Fibroblast of lung (primary cell): ENCODE data around the gene DPEP1. TPM values are rescaled to one million over a fixed set of nuclear protein-coding genes. Genes with fewer than 3 reads are reported as not detected.

Experiments
- DNase-seq, 2 donors: peaks; one replicate each; pipeline versions ENCODE4 v3.0.0 to v3.0.0-alpha.2; 2010; ENCODE audit warnings: low read depth in 2 of 2
- H2AFZ ChIP-seq: 2 replicates; pipeline ENCODE4 v1.5.1; 2012; ENCODE audit warnings: low read length, control low read depth, inconsistent platforms
- H3K27ac ChIP-seq: 2 replicates; pipeline ENCODE4 v1.5.1; 2011; ENCODE audit warnings: low read length, control low read depth; ENCODE audit not compliant: insufficient read depth
- H3K27me3 ChIP-seq: 2 replicates; pipeline ENCODE4 v1.5.1; 2011; ENCODE audit warnings: mild to moderate bottlenecking, low read length; ENCODE audit not compliant: control insufficient read depth, insufficient read depth
- H3K36me3 ChIP-seq: 2 replicates; pipeline ENCODE4 v1.5.1; 2011; ENCODE audit warnings: low read length; ENCODE audit not compliant: control insufficient read depth, insufficient read depth
- H3K4me1 ChIP-seq: 2 replicates; pipeline ENCODE4 v1.5.1; 2011; ENCODE audit warnings: low read length; ENCODE audit not compliant: control insufficient read depth, insufficient read depth; ENCODE audit errors: extremely low read depth
- H3K4me2 ChIP-seq: 2 replicates; pipeline ENCODE4 v1.5.1; 2011; ENCODE audit warnings: low read length, control low read depth; ENCODE audit not compliant: insufficient read depth; ENCODE audit errors: extremely low read depth
- H3K4me3 ChIP-seq, 4 experiments: fragments of 200-600 bp in 1 of 4; sonication (generic) in 1 of 4; replicated peaks in 1 of 4; 2 replicates each; pipeline ENCODE4 v1.5.1; 2011 to 2016; ENCODE audit warnings: low read length in 4 of 4, low read depth in 3 of 4, mild to moderate bottlenecking in 3 of 4, control low read depth in 2 of 4, inconsistent platforms in 1 of 4, mixed read lengths in 1 of 4; ENCODE audit not compliant: insufficient read depth in 1 of 4; ENCODE audit errors: control extremely low read depth in 1 of 4
- H3K79me2 ChIP-seq: 2 replicates; pipeline ENCODE4 v1.5.1; 2012; ENCODE audit warnings: mild to moderate bottlenecking, low read length, inconsistent platforms; ENCODE audit not compliant: control insufficient read depth, insufficient read depth
- H3K9ac ChIP-seq: 2 replicates; pipeline ENCODE4 v1.5.1; 2011; ENCODE audit warnings: mild to moderate bottlenecking, low read length, control low read depth; ENCODE audit not compliant: insufficient read depth
- H3K9me3 ChIP-seq: 2 replicates; pipeline ENCODE4 v1.5.1; 2012; ENCODE audit warnings: low read depth, low read length; ENCODE audit not compliant: control insufficient read depth, insufficient read depth
- H4K20me1 ChIP-seq: 2 replicates; pipeline ENCODE4 v1.5.1; 2011; ENCODE audit warnings: low read length; ENCODE audit not compliant: control insufficient read depth, insufficient read depth; ENCODE audit errors: extremely low read depth
- CTCF ChIP-seq, 2 donors: IDR thresholded peaks in 1 of 2; conservative IDR thresholded peaks in 1 of 2; 1 replicate in 1 of 2; 2 replicates in 1 of 2; pipeline ENCODE4 v1.5.1; 2011 to 2012; ENCODE audit warnings: low read length in 2 of 2, control low read depth in 1 of 2, inconsistent platforms in 1 of 2, low read depth in 1 of 2, mild to moderate bottlenecking in 1 of 2
- EZH2 ChIP-seq: IDR thresholded peaks from 2 replicates; pipeline ENCODE4 v1.5.1; 2012; ENCODE audit warnings: low read length, control low read depth, mild to moderate bottlenecking; ENCODE audit errors: missing control alignments
- polyA plus RNA-seq, 2 donors: library from polyadenylated mRNA; depleted of rRNA in 1 of 2; stranded (reverse) in 1 of 2; unstranded in 1 of 2; fragments of >200 nt; gene quantifications; 2 replicates each; pipeline ENCODE4 v1.2.1, GENCODE V29; 2011 to 2012; ENCODE audit warnings: missing spikeins in 1 of 2
- total RNA-seq: library from RNA; depleted of rRNA; stranded (reverse); fragments of >200 nt; gene quantifications from 2 replicates; pipeline ENCODE4 v1.2.1, GENCODE V29; 2014

DPEP1 gene
- total and polyA plus RNA-seq, 2 donors (not counting 1 experiment from before 2014, with no cell fraction given) = 0.17 TPM; not detected in 1

- Histone ChIP-seq H3K79me2 (no peaks in the 10 kb centered on the region), H4K20me1 (no peaks in the 10 kb centered on the region), H3K9ac (no peak overlapping the region), H3K27ac (no peak overlapping the region), H3K4me3 (no peak overlapping the region), H3K36me3 (no peaks in the 10 kb centered on the region), H3K4me2 (no peak overlapping the region), H2AFZ (no peak overlapping the region), H3K4me1 (no peaks in the 10 kb centered on the region), H3K9me3 (no peaks in the 10 kb centered on the region), H3K27me3 (no peaks in the 10 kb centered on the region)
- TF ChIP-seq EZH2 (no peak), CTCF (conservative IDR thresholded peaks at IDR 0.05 in 1 of 2, IDR thresholded peaks at IDR 0.05 in 1 of 2; ENCODE audit: low read depth in 1 of 2, low read length in 2 of 2) (no peak)
- no peak for DNase-seq
These were observed 3.4 kb upstream of the DPEP1 start for GRCh38 chr16:89610108-89610453.

DNA sequence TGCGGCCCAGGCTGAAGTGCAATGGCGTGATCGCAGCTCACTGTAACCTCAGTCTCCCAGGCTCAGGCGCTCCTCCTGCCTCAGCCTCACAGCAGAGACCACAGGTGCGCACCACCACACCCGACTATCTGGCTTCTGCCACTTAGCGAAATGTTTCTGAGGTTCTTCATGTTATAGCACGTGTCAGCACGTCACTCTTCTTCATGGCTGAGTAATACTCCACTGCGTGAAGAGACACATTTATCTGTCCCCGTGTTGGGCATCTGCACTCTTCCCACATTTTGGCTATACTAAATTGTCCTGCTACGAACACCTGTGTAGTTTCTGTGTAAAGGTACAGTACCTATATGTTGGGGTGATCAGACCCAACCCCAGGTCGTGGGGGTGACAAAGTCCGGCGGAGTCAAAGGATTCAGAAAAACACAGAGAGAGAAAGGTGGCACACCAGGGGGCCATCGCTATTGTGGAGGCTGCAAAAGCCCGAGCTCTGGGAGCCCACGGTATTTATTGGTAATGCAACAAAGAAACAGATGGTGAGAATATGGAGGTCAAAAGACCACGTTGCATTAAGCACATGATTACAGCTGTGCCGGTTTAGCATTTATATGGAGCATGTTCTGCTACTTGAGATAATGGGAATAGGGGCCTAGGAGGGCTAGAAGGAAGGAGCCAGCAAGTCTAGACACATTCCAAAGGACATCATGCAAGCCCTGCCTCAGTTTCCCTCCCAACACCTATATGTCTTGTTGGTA, 851 bp upstream of the DPEP1 start:
- no peak for TF ChIP-seq EZH2
- no peak for TF ChIP-seq CTCF (conservative IDR thresholded peaks at IDR 0.05 in 1 of 2, IDR thresholded peaks at IDR 0.05 in 1 of 2; ENCODE audit: low read depth in 1 of 2, low read length in 2 of 2)
- H3K27me3 ChIP-seq = no peaks in the 10 kb centered on the region
- no peak overlapping the region for H3K4me2 ChIP-seq
- no peak for DNase-seq
- no peak overlapping the region for H3K9ac ChIP-seq
- no peak overlapping the region for H3K4me3 ChIP-seq
- H3K27ac ChIP-seq = no peak overlapping the region
- H3K79me2 ChIP-seq = no peaks in the 10 kb centered on the region
- no peak overlapping the region for H2AFZ ChIP-seq
- H4K20me1 ChIP-seq = no peaks in the 10 kb centered on the region
- H3K36me3 ChIP-seq = no peaks in the 10 kb centered on the region
- no peaks in the 10 kb centered on the region for H3K4me1 ChIP-seq
- H3K9me3 ChIP-seq = no peaks in the 10 kb centered on the region

- Histone ChIP-seq H3K27ac (no peak overlapping the region), H3K4me2 (no peak overlapping the region), H3K79me2 (no peaks in the 10 kb centered on the region), H3K4me1 (no peaks in the 10 kb centered on the region), H2AFZ (no peak overlapping the region), H3K36me3 (no peaks in the 10 kb centered on the region), H3K9me3 (no peaks in the 10 kb centered on the region), H3K27me3 (no peaks in the 10 kb centered on the region), H3K4me3 (no peak overlapping the region), H3K9ac (no peak overlapping the region), H4K20me1 (no peaks in the 10 kb centered on the region)
- no peak for DNase-seq
- no peak for TF ChIP-seq EZH2
- no peak for TF ChIP-seq CTCF (conservative IDR thresholded peaks at IDR 0.05 in 1 of 2, IDR thresholded peaks at IDR 0.05 in 1 of 2; ENCODE audit: low read depth in 1 of 2, low read length in 2 of 2)
These were observed 565 bp downstream of the DPEP1 start for GRCh38 chr16:89613954-89614459.
